Right cardiac atrium (tissue), 5 donors: ENCODE measurements around the gene PLEKHM2. TPM values are rescaled to one million over a fixed set of nuclear protein-coding genes. Genes with fewer than 3 reads are reported as not detected.

Experiments
- ATAC-seq, 2 donors: fragments of 200-7000 bp; cut with Tn5 transposase; one replicate each; pipeline versions ENCODE4 v1.8.0 to v1.9.1; 2020; ENCODE audit warnings: moderate library complexity in 2 of 2, mild to moderate bottlenecking in 1 of 2
- DNase-seq, 3 donors: peaks; one replicate each; pipeline ENCODE4 v3.0.0-alpha.2; 2020
- H3K27ac ChIP-seq: one replicate; pipeline ENCODE4 v1.5.1; 2013; ENCODE audit warnings: mild to moderate bottlenecking, low read length, control low read depth, moderate library complexity
- H3K27me3 ChIP-seq: one replicate; pipeline ENCODE4 v1.6.1; 2013; ENCODE audit not compliant: control insufficient read depth, insufficient read depth
- H3K4me1 ChIP-seq: one replicate; pipeline ENCODE4 v1.6.1; 2013; ENCODE audit warnings: low read length; ENCODE audit not compliant: control insufficient read depth, insufficient read depth
- H3K4me3 ChIP-seq: one replicate; pipeline ENCODE4 v1.5.1; 2013; ENCODE audit warnings: low read length, control low read depth
- H3K9me3 ChIP-seq: one replicate; pipeline ENCODE4 v1.6.1; 2013; ENCODE audit warnings: low read length; ENCODE audit not compliant: control insufficient read depth
- WGBS: extraction: QIAGEN DNeasy Blood & Tissue Kit; methylation state at CpG from one replicate; pipeline ENCODE4 v1.1.7; 2013; 5-methylcytosine and 5-hydroxymethylcytosine counted together
- intact Hi-C, 4 donors: fragments of 100-400 bp; cut with DNase I; formaldehyde crosslinking; loops; one replicate each; pipeline versions ENCODE4 v1.11.0 to v1.14.0; 2022 to 2023
- polyA plus RNA-seq: library from polyadenylated mRNA; stranded (reverse); fragments of 200-250 nt; gene quantifications from one replicate; pipeline ENCODE4 v1.2.3, GENCODE V29; 2013
- total RNA-seq, 4 donors: library from RNA; stranded (reverse); fragmentation: NEBNext Ultra II Directional; extraction: Animal tissue kit (Norgen Biotek cat#: 25700); gene quantifications; one replicate each; pipeline ENCODE4 v1.2.1, GENCODE V29; 2021
- donor health status: healthy with polysubstance abuse.
- donor health status: DM: no; HTN: yes; CAD: no.
- donor health status: DM: no; HTN: no; CAD: no.
- donor health status: DM: no; HTN: yes; CAD: no; lungs with severe emphysema.
- donor health status: DM: yes; HTN: yes; CAD: no.

Gene PLEKHM2
- total and polyA plus RNA-seq, 5 donors = 71.8 to 85.1 (median 73.4) TPM

DNA sequence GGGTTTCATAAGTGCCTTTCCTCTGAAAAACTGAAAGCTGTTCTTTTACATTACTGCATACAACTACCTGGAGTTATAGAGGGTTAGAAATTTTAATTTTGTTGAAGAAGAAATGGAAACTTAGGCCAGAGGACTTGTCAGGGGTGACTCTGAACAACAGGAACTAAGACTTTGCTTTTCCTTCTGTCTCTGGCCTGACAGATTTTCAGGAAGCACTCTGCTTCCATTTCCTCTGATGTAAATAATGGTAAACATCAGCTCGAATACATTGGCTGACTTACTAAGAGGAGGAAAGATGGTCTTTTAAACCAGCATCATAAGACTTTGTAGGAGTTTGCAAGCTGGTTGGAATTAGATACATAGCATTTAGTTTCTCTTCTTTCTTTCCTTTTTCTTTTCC is 27.1 kb upstream of the PLEKHM2 start:
- Histone ChIP-seq H3K4me1 (no peaks in the 10 kb centered on the region), H3K27me3 (no peaks in the 10 kb centered on the region), H3K27ac (no peak overlapping the region), H3K9me3 (no peaks in the 10 kb centered on the region), H3K4me3 (no peak overlapping the region)
- DNase-seq (no peak), ATAC-seq (no peak)
- WGBS = 47% methylated on average over 1 of the region's 1 CpG
- intact Hi-C loops = no loop called here

DNA sequence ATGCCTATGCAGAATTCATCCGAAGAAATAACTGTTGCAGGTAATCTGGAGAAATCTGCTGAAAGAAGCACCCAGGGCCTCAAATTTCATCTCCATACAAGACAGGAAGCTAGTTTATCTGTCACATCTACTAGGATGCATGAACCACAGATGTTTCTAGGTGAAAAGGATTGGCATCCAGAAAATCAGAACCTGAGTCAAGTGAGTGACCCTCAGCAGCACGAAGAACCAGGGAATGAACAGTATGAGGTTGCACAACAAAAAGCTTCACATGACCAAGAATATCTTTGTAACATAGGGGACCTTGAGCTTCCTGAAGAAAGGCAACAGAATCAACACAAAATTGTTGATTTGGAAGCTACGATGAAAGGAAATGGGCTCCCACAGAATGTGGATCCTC is 24.0 kb upstream of the PLEKHM2 start:
- ATAC-seq (no peak), DNase-seq (no peak)
- no peaks in the 10 kb centered on the region for H3K4me1 ChIP-seq
- intact Hi-C loops = no loop called here
- WGBS = 97% methylated on average over 3 of the region's 3 CpGs
- H3K9me3 ChIP-seq = no peaks in the 10 kb centered on the region
- H3K27ac ChIP-seq = no peak overlapping the region
- H3K27me3 ChIP-seq = no peaks in the 10 kb centered on the region
- H3K4me3 ChIP-seq = no peak overlapping the region

DNA sequence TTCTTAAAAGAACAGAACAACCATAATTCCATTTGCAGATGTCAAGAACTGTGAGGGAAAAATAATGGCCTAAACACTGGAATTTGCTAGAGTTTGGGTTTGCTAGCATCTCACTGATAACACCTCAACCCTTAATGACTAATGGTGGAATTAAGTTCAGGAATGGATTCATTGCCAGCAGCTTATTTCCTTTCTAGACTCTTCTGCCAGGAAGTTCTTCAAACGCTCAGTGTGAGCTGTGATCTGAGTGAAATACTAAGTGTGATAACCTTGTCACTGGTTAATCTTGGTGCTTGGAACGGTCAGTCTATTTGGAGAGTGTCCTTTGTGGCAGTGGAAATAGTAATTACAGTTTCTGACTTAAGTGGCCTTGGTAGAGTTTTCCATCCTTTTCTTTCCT is 21.6 kb upstream of the PLEKHM2 start:
- DNase-seq (no peak), ATAC-seq (peak; percentile 66 to 80)
- Histone ChIP-seq H3K4me1 (peaks cover 3% of the 10 kb centered on the region), H3K4me3 (no peak overlapping the region), H3K27me3 (no peaks in the 10 kb centered on the region), H3K9me3 (no peaks in the 10 kb centered on the region), H3K27ac (no peak overlapping the region)
- intact Hi-C loops = no loop called here
- WGBS = 33% methylated on average over 2 of the region's 2 CpGs

DNA sequence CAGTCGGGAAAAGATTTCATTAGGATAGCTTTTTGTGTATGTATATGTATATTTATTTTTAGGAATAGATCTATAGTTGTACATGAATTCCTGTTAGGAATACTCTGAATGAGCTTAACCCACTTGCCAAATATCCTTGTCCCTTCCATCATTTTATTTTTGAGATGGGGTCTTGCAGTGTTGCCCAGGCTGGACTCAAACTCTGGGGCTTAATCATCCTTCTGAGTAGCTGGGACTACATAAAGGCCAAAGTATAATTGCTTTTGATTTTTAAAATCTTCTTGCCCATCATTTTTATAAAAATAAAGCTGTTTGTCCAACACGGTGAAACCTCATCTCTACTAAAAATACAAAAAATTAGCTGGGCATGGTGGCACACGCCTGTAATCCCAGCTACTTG is 20.2 kb upstream of the PLEKHM2 start:
- no peak for DNase-seq
- H3K27me3 ChIP-seq = no peaks in the 10 kb centered on the region
- 94% methylated on average over 3 of the region's 3 CpGs for WGBS

DNA sequence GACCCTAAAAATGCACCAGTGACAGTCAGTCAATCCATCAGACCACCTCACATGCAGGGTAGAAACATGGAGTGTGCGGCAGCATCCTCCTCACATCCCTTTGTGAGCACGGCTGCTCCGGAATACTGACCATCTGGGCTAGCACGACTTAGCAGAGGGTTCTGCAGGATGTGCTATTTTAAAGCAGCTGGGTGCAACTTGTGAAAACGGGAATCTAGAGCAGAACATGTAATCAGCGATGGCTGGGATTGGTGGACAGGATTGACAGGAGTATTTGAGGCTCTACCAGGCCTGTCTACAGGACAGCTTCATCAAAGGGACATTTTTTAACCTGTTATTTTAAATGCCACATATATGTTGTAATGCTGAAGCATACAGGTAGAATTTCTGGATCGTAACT is 16.8 kb upstream of the PLEKHM2 start:
- no peak overlapping the region for H3K27ac ChIP-seq
- peak in 1 of 2 donors; percentile 36 for ATAC-seq

More for the DNA sequence above, 20.2 kb upstream of the PLEKHM2 start:
- no peak overlapping the region for H3K27ac ChIP-seq
- H3K4me1 ChIP-seq = peaks cover 3% of the 10 kb centered on the region
- H3K4me3 ChIP-seq = no peak overlapping the region
- intact Hi-C loops = no loop called here
- no peak for ATAC-seq
- no peaks in the 10 kb centered on the region for H3K9me3 ChIP-seq

DNA sequence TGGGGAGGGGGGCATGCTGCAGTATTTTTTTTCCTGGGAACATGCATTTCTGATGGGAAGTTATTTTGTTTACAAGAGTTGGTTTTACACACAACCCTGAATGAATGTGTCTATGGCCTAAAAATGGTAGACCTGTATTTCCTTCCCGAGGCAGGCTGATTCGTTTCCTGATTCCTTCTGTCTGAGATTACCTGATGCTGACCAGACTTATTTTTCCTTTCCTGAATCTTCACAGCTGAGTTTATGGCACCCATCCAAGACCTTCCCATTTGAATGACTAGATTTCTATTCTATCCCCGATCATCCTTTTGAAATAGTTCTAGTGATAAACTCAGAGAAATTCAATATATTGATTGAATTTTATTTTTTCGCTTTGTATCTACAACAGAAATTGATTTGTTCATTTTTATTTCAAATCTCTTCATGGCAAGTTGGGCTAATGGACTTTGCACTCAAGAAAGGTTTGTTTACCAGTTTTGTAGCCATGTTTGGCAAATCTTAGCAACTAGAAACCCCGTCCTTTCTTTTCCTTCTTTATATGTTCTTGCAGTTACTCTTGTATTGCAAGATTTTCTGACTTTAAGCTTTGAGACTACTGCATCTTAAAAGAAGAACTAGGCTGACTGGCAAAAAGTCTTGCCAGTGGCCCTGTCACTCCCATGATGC is 15.9 kb upstream of the PLEKHM2 start:
- Histone ChIP-seq H3K4me3 (no peak overlapping the region), H3K27me3 (no peaks in the 10 kb centered on the region), H3K9me3 (no peaks in the 10 kb centered on the region), H3K4me1 (peaks cover 3% of the 10 kb centered on the region), H3K27ac (no peak overlapping the region)
- no peak for DNase-seq
- WGBS = 59% methylated on average over 5 of the region's 5 CpGs
- intact Hi-C loops = no loop called here
- no peak for ATAC-seq

More for the DNA sequence above, 16.8 kb upstream of the PLEKHM2 start:
- H3K9me3 ChIP-seq = no peaks in the 10 kb centered on the region
- intact Hi-C loops = no loop called here
- WGBS = 63% methylated on average over 7 of the region's 7 CpGs
- no peak overlapping the region for H3K4me3 ChIP-seq
- no peaks in the 10 kb centered on the region for H3K27me3 ChIP-seq
- no peak for DNase-seq
- H3K4me1 ChIP-seq = peaks cover 3% of the 10 kb centered on the region

DNA sequence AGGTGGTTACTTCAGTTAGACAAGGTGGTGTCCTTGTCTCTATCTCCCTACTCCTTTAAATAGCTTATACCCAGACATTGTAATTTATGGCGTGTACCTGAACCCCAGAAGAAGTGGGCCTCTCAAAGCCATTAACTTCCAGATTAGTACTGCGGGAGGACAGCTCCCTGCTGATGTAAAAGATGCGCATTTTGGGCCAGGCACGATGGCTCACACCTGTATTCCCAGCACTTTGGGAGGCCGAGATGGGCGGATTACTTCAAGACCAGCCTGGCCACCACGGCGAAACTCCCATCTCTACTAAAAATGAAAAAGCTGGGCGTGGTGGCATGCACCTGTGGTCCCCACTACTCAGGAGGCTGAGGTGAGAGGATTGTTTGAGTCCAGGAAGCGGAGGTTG is 15.0 kb upstream of the PLEKHM2 start:
- Histone ChIP-seq H3K27ac (no peak overlapping the region), H3K4me1 (peaks cover 3% of the 10 kb centered on the region), H3K27me3 (no peaks in the 10 kb centered on the region), H3K9me3 (no peaks in the 10 kb centered on the region), H3K4me3 (no peak overlapping the region)
- WGBS = 95% methylated on average over 10 of the region's 10 CpGs
- no peak for DNase-seq
- intact Hi-C loops = no loop called here
- no peak for ATAC-seq

DNA sequence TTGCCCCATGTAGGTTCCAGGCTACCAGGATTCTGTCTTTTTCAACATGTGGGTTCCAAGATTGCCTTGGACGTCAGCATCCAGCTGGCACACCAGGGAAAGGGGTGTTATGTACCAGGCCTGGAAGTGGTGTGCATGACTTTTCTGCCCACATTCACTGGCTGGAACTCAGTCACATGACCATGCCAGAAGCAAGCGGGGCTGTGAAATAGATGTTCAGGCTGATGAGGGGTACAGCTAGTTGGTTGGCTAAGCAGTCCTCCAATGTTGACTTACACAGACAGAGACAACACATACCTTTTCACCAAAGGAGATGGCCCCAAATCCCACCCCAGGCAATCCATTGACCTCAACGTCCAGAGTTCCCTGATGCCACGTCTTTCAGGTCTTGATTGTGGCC is 14.3 kb upstream of the PLEKHM2 start:
- DNase-seq (no peak), ATAC-seq (no peak)
- WGBS = 71% methylated on average over 4 of the region's 4 CpGs
- Histone ChIP-seq H3K4me3 (no peak overlapping the region), H3K9me3 (no peaks in the 10 kb centered on the region), H3K4me1 (peaks cover 3% of the 10 kb centered on the region), H3K27ac (no peak overlapping the region), H3K27me3 (no peaks in the 10 kb centered on the region)
- intact Hi-C loops = no loop called here

DNA sequence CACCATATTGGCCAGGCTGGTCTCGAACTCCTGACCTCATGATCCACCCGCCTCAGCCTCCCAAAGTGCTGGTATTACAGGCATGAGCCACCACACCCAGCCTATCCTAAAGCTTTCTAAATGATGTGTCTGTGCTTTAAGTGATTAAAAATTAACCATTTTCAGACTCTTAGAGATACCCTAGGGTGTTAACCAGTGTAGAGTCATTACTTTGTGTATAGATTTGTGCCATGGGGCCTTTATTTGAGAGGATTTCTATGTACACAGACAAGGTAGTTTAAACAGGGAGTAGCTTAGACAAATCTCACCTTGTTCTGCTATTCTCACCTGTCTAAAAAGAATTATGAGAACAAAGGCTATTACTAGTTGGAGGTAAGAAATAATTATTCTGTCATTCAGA is 12.7 kb upstream of the PLEKHM2 start:
- Histone ChIP-seq H3K4me3 (no peak overlapping the region), H3K4me1 (peaks cover 3% of the 10 kb centered on the region), H3K27ac (no peak overlapping the region), H3K9me3 (no peaks in the 10 kb centered on the region), H3K27me3 (no peaks in the 10 kb centered on the region)
- intact Hi-C loops = no loop called here
- ATAC-seq = no peak
- WGBS = 95% methylated on average over 2 of the region's 2 CpGs
- DNase-seq = no peak

DNA sequence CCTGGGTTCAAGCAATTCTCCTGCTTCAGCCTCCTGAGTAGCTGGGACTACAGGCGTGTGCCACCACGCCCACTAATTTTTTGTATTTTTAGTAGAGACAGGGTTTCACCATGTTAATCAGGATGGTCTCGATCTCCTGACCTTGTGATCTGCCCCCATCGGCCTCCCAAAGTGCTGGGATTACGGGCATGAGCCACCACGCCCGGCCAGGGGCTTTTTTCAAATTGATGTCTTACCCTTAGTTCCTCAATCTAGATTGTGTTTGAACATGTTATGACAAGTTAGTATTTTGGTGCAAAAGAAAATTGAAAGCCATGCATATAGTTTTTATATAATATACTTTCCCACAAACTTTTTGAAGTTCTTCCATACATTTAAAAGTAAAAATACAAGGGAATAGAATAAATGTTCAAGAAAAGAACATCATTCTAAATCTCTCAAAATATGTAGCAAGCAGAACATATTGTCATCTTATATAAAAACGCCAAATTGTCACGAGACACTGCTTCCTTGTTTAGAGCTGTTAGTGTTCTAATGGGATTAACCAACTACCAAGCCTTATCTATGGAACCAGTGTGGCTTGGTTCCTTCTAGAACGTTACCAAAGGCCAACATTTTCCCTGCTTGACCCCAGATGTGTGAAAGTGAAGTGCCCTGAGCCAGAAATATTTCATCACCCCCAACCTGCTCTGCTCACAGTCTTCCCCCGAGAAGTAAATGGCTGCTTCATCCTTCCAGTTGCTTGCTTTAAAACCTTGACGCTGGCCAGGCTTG is 9.5 kb upstream of the PLEKHM2 start:
- no peaks in the 10 kb centered on the region for H3K9me3 ChIP-seq
- no peak overlapping the region for H3K4me3 ChIP-seq
- DNase-seq (no peak), ATAC-seq (peak; percentile 46 to 63)
- intact Hi-C loops = no loop called here
- 65% methylated on average over 12 of the region's 12 CpGs for WGBS
- H3K27ac ChIP-seq = no peak overlapping the region
- H3K27me3 ChIP-seq = no peaks in the 10 kb centered on the region
- H3K4me1 ChIP-seq = no peaks in the 10 kb centered on the region

DNA sequence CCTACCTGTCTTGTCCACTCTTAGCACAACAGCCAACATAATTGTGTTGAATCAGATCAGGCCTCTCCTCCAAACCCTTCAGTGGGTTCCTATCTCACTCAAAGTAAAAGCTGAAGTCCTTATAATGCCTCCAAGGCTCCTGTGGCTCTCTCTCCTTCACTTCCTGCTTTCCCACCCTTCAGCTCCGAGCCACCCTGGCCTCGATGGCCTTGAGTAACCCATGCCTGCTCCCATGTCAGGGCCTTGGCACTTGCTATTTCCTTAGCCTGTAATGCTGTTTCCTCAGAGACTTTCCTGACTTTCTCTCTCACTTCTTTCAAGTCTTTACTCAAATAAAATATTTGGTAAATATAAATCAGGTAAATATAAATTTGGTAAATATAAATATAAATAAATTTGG is 8.1 kb upstream of the PLEKHM2 start:
- DNase-seq (peak in 1 of 3 donors; percentile 51), ATAC-seq (peak in 1 of 2 donors; percentile 31)
- intact Hi-C loops = no loop called here
- WGBS = 34% methylated on average over 2 of the region's 2 CpGs
- no peaks in the 10 kb centered on the region for H3K27me3 ChIP-seq
- no peaks in the 10 kb centered on the region for H3K9me3 ChIP-seq
- no peak overlapping the region for H3K27ac ChIP-seq
- H3K4me3 ChIP-seq = no peak overlapping the region
- H3K4me1 ChIP-seq = no peaks in the 10 kb centered on the region
